SH-SY5Y (cell line): ENCODE results near the gene GNGT2.

ENCODE experiments used
- GATA2 ChIP-seq: IDR thresholded peaks from 2 replicates; pipeline ENCODE4 v1.6.1; 2011; ENCODE audit warnings: mild to moderate bottlenecking, low read depth, low read length
- GATA3 ChIP-seq: IDR thresholded peaks from 2 replicates; pipeline ENCODE4 v1.6.1; 2011; ENCODE audit warnings: low read depth, mild to moderate bottlenecking, low read length, moderate library complexity

GRCh38 chr17:49226771-49227435 is 16.5 kb upstream of the GNGT2 start:
- no peak for TF ChIP-seq GATA2
- TF ChIP-seq GATA3: no peak
